Neural cell (in vitro differentiated cells): ENCODE results near the gene RND2.

Experiments used
- CTCF ChIP-seq: fragments of 450-650 bp; IDR thresholded peaks from 2 replicates; pipeline ENCODE4 v1.5.1; 2014; ENCODE audit warnings: antibody characterized with exemption, mild to moderate bottlenecking, moderate library complexity; ENCODE audit not compliant: poor library complexity, severe bottlenecking
- RAD21 ChIP-seq: fragments of 450-650 bp; conservative IDR thresholded peaks from 2 replicates; pipeline ENCODE4 v1.6.1; 2014; ENCODE audit warnings: antibody characterized with exemption, mild to moderate bottlenecking, moderate library complexity

- TF ChIP-seq CTCF (no peak), RAD21 (no peak)
These were observed 5.6 kb upstream of the RND2 start for GRCh38 chr17:43019418-43019817.
